Naive B cell (primary cell): ENCODE data around the gene UQCC3. TPM values are rescaled to one million over a fixed set of nuclear protein-coding genes. Genes with fewer than 3 reads are reported as not detected.
A peak's percentile ranks its signal among the peaks of the same experiment; 100 is the strongest.

Experiments used
- ATAC-seq, 2 donors: fragments of 150-1000 bp; cut with Tn5 transposase; 2 replicates each; pipeline ENCODE4 v1.10.0; 2021; ENCODE audit warnings: low read depth in 2 of 2, mild to moderate bottlenecking in 2 of 2, moderate library complexity in 2 of 2
- DNase-seq: peaks from one replicate; pipeline ENCODE4 v3.0.0; 2022
- H3K27ac Mint-ChIP-seq, 6 donors: one replicate each; pipeline ENCODE4 v1.8.0; 2020 to 2022; ENCODE audit warnings: mild to moderate bottlenecking in 6 of 6, mixed read lengths in 6 of 6, moderate library complexity in 5 of 6, inconsistent platforms in 2 of 6
- H3K27me3 Mint-ChIP-seq, 3 donors: one replicate each; pipeline ENCODE4 v1.8.0; 2021 to 2022; ENCODE audit warnings: mixed read lengths in 3 of 3, mild to moderate bottlenecking in 1 of 3
- H3K36me3 Mint-ChIP-seq, 2 donors: one replicate each; pipeline ENCODE4 v1.8.0; 2020 to 2022; ENCODE audit warnings: mixed read lengths in 2 of 2, inconsistent platforms in 1 of 2, mild to moderate bottlenecking in 1 of 2
- H3K4me1 Mint-ChIP-seq, 3 donors: one replicate each; pipeline ENCODE4 v1.8.0; 2020 to 2022; ENCODE audit warnings: mixed read lengths in 3 of 3, inconsistent platforms in 1 of 3, mild to moderate bottlenecking in 1 of 3, moderate library complexity in 1 of 3
- H3K4me3 Mint-ChIP-seq, 8 donors: one replicate each; pipeline ENCODE4 v1.8.0; 2020 to 2022; ENCODE audit warnings: mild to moderate bottlenecking in 8 of 8, mixed read lengths in 8 of 8, moderate library complexity in 8 of 8, inconsistent platforms in 2 of 8
- H3K9me3 Mint-ChIP-seq, 7 donors: one replicate each; pipeline ENCODE4 v1.8.0; 2020 to 2022; ENCODE audit warnings: mixed read lengths in 7 of 7, mild to moderate bottlenecking in 5 of 7, inconsistent platforms in 2 of 7, moderate library complexity in 1 of 7
- polyA plus RNA-seq, 6 donors: library from polyadenylated mRNA; unstranded; fragments of 300-500 nt; fragmentation: Illumina TruSeq; gene quantifications; one replicate each; pipeline ENCODE4 v1.2.3, GENCODE V29; 2021; ENCODE audit warnings: low read depth in 6 of 6

Gene UQCC3
- polyA plus RNA-seq, 6 donors from 2014 or later, result 7.7 to 11.4 (median 10.4) TPM

DNA sequence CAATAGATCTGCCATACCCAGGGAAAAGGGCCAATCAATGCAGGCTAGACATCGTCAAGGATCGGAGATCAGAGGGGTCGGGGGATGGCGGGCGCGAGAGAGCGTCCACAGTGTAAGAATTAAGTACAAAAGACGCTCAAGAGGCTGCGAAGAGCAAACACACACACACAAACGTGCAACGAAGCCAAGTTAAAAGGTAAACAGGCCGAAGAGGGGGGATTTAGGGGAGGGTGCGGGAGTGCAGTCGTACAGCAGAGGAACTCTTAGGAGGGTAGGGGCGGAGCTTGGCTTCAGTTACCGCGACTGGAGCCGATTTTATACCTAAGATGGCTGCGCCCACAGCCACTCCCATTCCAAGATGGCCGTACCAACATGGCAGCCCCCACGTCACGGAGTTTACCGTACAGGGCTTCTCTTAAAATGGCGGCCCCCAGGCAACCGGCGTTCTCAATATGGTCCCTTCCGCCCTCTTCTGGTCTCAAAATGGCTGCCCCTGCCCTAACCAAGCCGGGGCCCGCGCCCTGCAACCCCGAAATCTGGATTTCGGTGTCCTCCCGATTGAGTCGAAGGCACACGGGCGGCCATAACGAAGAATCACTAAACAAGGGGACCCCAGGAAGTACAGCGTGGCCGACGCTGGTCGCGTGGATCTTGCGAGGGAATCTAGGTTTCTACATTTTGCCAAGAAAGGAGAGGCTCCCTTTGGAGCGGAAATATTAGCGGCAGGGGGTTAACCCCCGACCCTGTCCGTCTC lies 38.0 kb downstream of the UQCC3 start:
- DNase-seq (peak; percentile 97), ATAC-seq (peak; percentile 75 to 78)
- H3K27me3 Mint-ChIP-seq, result no peaks in the 10 kb centered on the region
- peak overlapping the region; percentile 98 to 100 (median 99) for H3K27ac Mint-ChIP-seq
- no peaks in the 10 kb centered on the region for H3K36me3 Mint-ChIP-seq
- H3K4me1 Mint-ChIP-seq, result peaks cover 37 to 61% (median 54%) of the 10 kb centered on the region in 3 donors
- H3K4me3 Mint-ChIP-seq, result peak overlapping the region; percentile 95 to 100 (median 98)
- H3K9me3 Mint-ChIP-seq, result no peaks in the 10 kb centered on the region

DNA sequence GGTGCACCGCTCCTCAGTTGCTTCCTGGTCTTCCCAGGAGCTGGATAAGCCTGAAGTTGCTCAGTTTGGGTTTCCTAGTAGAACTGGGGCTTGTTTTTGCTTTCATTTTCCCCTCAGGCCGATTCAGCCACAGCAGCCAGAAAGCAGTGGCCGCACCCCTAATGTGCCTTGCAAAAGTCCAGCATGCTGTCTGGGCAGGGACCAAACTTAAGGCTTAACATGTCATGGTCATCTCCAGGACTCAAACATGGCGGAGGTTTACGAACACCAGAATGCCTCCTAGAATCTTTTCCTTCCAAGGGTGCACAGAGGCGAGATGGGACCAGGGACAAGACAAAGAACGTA lies 38.5 kb downstream of the UQCC3 start:
- DNase-seq (no peak), ATAC-seq (no peak)
- peak overlapping the region; percentile 98 to 100 (median 99) for H3K27ac Mint-ChIP-seq
- peaks cover 37 to 61% (median 53%) of the 10 kb centered on the region in 3 donors for H3K4me1 Mint-ChIP-seq
- H3K36me3 Mint-ChIP-seq, result peaks cover 0 to under 1% of the 10 kb centered on the region in 2 donors
- H3K27me3 Mint-ChIP-seq, result no peaks in the 10 kb centered on the region
- H3K4me3 Mint-ChIP-seq, result peak overlapping the region; percentile 95 to 100 (median 98)
- H3K9me3 Mint-ChIP-seq, result no peaks in the 10 kb centered on the region

DNA sequence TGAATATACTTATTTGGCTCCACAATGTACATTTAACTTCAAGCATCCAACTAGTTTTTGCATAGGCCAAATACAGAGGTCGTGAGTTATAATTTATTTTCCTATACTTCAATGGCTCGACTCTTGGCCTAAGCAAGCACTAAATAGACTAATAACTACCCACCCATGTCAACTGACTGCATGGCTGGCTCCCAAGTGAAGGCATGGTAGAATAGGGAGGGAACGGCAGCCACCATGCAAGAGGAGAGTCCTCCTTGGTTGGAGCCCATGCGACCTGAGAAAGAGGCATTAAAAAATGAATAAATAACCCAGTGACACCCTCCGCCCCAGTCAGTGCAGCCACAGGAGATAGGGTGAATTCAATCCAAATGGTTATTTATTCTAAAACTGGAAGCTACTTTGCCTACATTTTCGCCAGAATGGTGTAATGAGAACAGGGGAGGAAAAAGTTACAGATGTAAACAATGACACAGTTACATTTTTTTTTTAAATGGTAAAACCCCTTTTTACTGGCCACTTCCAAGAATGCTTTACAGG lies 40.9 kb downstream of the UQCC3 start:
- no peaks in the 10 kb centered on the region for H3K27me3 Mint-ChIP-seq
- peaks cover 5 to 9% of the 10 kb centered on the region in 2 donors for H3K36me3 Mint-ChIP-seq
- peaks cover 21 to 41% (median 34%) of the 10 kb centered on the region in 3 donors for H3K4me1 Mint-ChIP-seq
- H3K27ac Mint-ChIP-seq, result peak overlapping the region in 4 of 6 donors; percentile 32 to 73 (median 50)
- peak overlapping the region in 3 of 8 donors; percentile 35 to 54 (median 46) for H3K4me3 Mint-ChIP-seq
- no peak for ATAC-seq
- H3K9me3 Mint-ChIP-seq, result no peaks in the 10 kb centered on the region
- no peak for DNase-seq

DNA sequence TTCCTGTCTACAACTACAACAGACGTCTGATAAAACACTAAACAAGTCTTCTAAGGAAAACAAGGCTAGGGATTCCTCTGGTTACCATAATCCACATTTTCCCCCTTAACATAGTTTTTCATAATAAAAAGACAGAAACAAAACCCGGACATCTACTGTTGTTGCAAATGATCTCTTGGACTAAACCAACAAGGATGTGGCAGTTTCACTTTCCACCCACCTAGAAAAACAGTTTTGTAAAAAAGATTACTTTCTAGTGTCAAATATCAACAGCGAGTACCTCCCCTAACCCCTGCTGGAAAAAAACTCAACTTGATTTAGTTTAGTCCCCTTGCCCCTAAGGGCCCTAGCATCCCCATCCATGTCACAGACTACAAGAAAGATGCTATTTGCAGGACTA lies 41.4 kb downstream of the UQCC3 start:
- H3K36me3 Mint-ChIP-seq, result peaks cover 6 to 9% of the 10 kb centered on the region in 2 donors
- DNase-seq (no peak), ATAC-seq (no peak)
- peaks cover 17 to 36% (median 28%) of the 10 kb centered on the region in 3 donors for H3K4me1 Mint-ChIP-seq
- no peaks in the 10 kb centered on the region for H3K27me3 Mint-ChIP-seq
- peak overlapping the region in 1 of 8 donors; percentile 46 for H3K4me3 Mint-ChIP-seq
- peak overlapping the region in 4 of 6 donors; percentile 27 to 73 (median 43) for H3K27ac Mint-ChIP-seq
- H3K9me3 Mint-ChIP-seq, result no peaks in the 10 kb centered on the region

DNA sequence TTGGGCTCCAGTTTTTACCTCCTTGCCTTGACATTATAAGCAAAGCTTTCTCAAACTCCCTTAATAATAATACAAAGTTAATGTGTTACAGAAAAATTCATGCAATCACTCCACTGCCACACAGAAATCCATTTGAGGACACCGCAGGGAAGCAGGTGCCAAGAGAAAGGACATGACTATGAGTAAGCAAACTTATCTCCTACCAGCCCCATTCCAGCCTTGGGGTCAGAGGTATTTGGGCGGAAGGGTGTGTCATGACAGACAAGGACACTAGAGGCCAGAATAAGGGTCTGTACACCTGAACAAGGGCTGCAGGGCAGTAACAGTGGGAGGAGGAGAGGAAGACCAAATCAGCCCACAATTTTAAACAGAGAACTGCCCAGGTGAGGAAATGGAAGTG lies 41.9 kb downstream of the UQCC3 start:
- ATAC-seq, result no peak
- peak overlapping the region in 1 of 8 donors; percentile 46 for H3K4me3 Mint-ChIP-seq
- H3K9me3 Mint-ChIP-seq, result no peaks in the 10 kb centered on the region
- no peak for DNase-seq
- H3K36me3 Mint-ChIP-seq, result peaks cover 9 to 11% of the 10 kb centered on the region in 2 donors
- H3K4me1 Mint-ChIP-seq, result peaks cover 16 to 31% (median 24%) of the 10 kb centered on the region in 3 donors
- no peaks in the 10 kb centered on the region for H3K27me3 Mint-ChIP-seq
- peak overlapping the region in 4 of 6 donors; percentile 27 to 68 (median 54) for H3K27ac Mint-ChIP-seq

DNA sequence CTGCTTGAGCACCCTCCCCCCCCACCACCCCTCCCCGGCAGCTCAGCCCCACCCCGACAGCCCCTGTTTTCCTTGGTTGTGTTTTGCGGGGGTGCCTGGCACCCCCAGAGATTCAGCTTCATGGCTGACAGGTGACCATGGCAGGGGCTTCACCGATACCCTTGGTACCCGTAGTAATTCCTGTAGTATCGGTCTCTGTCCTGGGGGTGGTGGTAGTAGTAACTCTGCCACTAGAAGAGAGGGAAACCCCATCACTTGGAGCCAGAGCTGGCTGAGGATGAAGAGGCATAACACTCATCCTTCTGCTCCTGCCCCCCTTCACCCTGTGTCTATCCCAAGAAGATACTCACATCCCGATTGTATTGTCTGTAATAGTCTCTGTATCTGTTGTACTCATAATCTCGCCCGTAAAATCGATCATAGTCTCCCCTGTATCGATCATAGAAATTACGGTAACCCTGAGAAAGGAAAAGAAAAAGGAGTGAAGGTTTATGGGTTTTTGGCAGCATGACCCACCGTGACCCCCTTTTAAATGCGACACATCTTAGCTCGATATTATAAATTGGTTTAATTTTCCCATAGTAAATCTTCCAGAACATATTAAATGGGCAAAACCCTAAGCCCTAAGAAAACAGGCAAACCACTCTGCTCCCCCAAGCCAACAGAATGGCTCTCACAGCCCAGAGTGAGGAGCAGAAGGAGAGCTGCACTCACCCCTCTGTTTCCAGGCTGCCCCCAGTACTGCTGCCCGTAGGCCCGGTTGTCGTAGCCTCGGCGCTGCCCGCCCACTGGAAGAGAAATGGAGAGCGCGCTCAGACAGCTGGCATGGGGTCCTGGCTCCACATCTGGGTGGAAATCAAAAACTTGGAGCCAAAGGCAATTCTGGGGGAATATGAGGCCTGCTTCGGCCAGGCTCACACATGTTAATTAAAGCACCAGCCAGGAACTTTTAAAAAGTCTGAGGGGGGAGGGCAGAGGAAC lies 44.0 kb downstream of the UQCC3 start:
- Mint-ChIP-seq H3K4me1 (peaks cover 4 to 12% (median 12%) of the 10 kb centered on the region in 3 donors), H3K27me3 (no peaks in the 10 kb centered on the region), H3K27ac (peak overlapping the region in 3 of 6 donors; percentile 21 to 55 (median 47)), H3K36me3 (peaks cover 18 to 19% of the 10 kb centered on the region in 2 donors), H3K9me3 (no peaks in the 10 kb centered on the region), H3K4me3 (no peak overlapping the region)
- no peak for DNase-seq
- ATAC-seq, result no peak

DNA sequence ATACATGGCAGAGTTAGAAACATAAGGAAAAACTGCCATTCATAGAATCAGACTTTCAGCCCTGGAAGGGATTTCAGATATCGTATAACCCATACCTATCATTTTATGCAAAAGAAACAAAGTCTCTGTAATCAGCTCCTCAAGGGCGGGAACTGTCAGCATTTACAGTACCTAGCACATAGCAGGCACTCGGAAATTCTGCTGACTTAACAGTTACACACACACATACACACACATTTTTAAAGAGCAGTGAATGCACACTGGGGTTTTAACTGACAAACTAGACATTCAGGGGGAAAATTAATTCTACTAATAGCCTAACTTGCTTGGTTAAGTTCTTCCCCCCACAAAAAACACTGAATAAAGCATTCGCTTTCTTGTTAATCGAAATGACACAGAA lies 44.7 kb downstream of the UQCC3 start:
- H3K27me3 Mint-ChIP-seq, result no peaks in the 10 kb centered on the region
- no peak overlapping the region for H3K4me3 Mint-ChIP-seq
- H3K36me3 Mint-ChIP-seq, result peaks cover 18 to 19% of the 10 kb centered on the region in 2 donors
- ATAC-seq (no peak), DNase-seq (no peak)
- peak overlapping the region in 1 of 6 donors; percentile 15 for H3K27ac Mint-ChIP-seq
- peaks cover 4 to 12% (median 9%) of the 10 kb centered on the region in 3 donors for H3K4me1 Mint-ChIP-seq
- H3K9me3 Mint-ChIP-seq, result no peaks in the 10 kb centered on the region

DNA sequence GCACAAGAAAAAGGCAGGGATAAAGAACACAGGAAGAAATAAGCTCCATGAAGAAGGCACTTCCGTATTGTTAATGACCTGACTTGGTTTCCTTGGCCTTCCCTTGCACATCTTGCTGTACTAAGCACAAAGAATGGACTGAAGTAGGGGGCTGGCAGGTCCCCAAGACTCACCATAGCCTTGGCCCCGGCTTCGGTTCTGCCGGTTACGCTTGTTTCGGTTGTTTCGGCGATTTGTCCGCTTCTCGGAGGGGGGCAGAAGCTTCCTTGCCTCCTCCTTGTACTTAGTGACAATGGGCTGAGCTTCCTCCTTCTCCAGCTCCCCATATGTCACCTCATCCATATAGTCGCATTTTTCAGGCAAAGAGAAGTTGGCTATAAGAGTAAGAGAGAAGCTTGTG lies 45.3 kb downstream of the UQCC3 start:
- Mint-ChIP-seq H3K9me3 (no peaks in the 10 kb centered on the region), H3K36me3 (peaks cover 18 to 23% of the 10 kb centered on the region in 2 donors), H3K27ac (no peak overlapping the region), H3K4me3 (no peak overlapping the region), H3K27me3 (no peaks in the 10 kb centered on the region), H3K4me1 (peaks cover 4 to 13% (median 12%) of the 10 kb centered on the region in 3 donors)
- ATAC-seq (no peak), DNase-seq (no peak)

DNA sequence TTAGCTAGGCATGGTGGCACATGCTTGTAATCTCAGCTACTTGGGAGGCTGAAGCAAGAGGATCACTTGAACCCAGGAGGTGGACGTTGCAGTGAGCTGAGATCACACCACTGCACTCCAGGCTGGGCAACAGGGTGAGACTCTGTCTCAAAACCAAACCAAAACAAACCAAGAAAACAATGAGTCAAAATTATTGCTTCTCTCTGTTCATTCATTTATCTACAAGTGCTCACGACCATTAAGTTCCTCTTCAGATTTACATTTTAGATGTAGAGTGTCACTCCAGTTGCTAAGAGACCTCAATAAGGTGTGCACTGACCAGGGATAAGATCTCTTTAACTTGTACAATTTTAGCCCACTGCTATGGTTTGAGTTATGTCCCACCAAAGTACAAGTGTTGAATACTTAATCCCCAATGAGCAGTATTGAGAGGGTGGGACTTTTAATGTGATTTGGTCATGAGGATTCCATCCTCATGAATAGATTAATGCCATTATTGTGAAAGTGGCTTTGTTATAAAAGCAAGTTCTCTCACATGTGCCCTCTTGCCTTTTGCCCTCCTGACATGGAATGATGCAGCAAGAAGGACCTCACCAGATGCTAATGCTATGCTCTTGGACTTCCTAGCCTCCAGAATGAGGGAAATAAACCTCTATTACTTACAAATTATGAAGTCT lies 48.0 kb downstream of the UQCC3 start:
- H3K27ac Mint-ChIP-seq, result peak overlapping the region in 1 of 6 donors; percentile 53
- DNase-seq (no peak), ATAC-seq (no peak)
- no peaks in the 10 kb centered on the region for H3K9me3 Mint-ChIP-seq
- H3K4me3 Mint-ChIP-seq, result peak overlapping the region in 1 of 8 donors; percentile 45
- no peaks in the 10 kb centered on the region for H3K27me3 Mint-ChIP-seq
- H3K36me3 Mint-ChIP-seq, result peaks cover 27 to 32% of the 10 kb centered on the region in 2 donors
- H3K4me1 Mint-ChIP-seq, result peaks cover 11 to 22% (median 20%) of the 10 kb centered on the region in 3 donors

DNA sequence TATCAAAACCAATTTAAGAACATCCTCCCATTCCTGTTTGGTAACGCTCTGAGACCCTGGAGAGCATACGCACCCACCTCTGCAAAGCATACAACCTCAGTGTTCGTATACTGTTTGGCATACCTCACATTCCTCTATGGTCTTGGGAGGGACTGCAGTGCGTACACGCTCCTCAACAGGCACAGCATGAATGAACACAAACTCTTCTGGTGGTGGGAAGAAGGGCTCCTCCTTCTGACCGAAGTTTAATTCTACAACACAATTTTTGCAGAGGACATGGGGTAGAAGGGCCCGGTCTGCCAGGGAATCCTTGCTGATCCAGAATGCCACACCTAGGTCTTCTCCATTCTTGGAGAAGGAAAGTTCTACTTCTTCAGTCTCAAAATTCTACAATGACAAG lies 50.5 kb downstream of the UQCC3 start:
- ATAC-seq, result no peak
- H3K9me3 Mint-ChIP-seq, result no peaks in the 10 kb centered on the region
- peaks cover 19 to 27% of the 10 kb centered on the region in 2 donors for H3K36me3 Mint-ChIP-seq
- DNase-seq, result no peak
- H3K4me3 Mint-ChIP-seq, result peak overlapping the region in 2 of 8 donors; percentile 18 to 47
- H3K27ac Mint-ChIP-seq, result peak overlapping the region in 2 of 6 donors; percentile 58 to 74
- no peaks in the 10 kb centered on the region for H3K27me3 Mint-ChIP-seq
- H3K4me1 Mint-ChIP-seq, result peaks cover 29 to 37% (median 30%) of the 10 kb centered on the region in 3 donors
